Measurements from ENCODE around the gene RAB4A. TPM values are rescaled to one million over a fixed set of nuclear protein-coding genes. Genes with fewer than 3 reads are reported as not detected.

The RAB4A gene
- total RNA-seq, 1 donor from 2014 or later, result 47.1 TPM

- no peaks in the 10 kb centered on the region for H3K4me1 ChIP-seq
- no peak for DNase-seq
These were observed 31.8 kb downstream of the RAB4A start for GRCh38 chr1:229302740-229303139.

GRCh38 chr1:229303855-229304254 lies 32.9 kb downstream of the RAB4A start:
- H3K9me3 ChIP-seq, result no peaks in the 10 kb centered on the region
- ATAC-seq (no peak), DNase-seq (no peak)
- TF ChIP-seq CTCF (IDR thresholded peaks at IDR 0.05), result no peak
- H3K27me3 ChIP-seq, result no peaks in the 10 kb centered on the region
- no peaks in the 10 kb centered on the region for H3K4me1 ChIP-seq
- no peak overlapping the region for H3K27ac ChIP-seq
- intact Hi-C loops (cut with DNase I), result no loop called here
- H3K4me3 ChIP-seq, result no peak overlapping the region
- peaks cover 72% of the 10 kb centered on the region for H3K36me3 ChIP-seq

More at GRCh38 chr1:229302740-229303139, 31.8 kb downstream of the RAB4A start:
- Histone ChIP-seq H3K27ac (no peak overlapping the region), H3K9me3 (no peaks in the 10 kb centered on the region), H3K27me3 (no peaks in the 10 kb centered on the region), H3K36me3 (peaks cover 68% of the 10 kb centered on the region), H3K4me3 (no peak overlapping the region)
- intact Hi-C loops (cut with DNase I), result no loop called here
- ATAC-seq, result no peak
- no peak for TF ChIP-seq CTCF (IDR thresholded peaks at IDR 0.05)

- H3K27me3 ChIP-seq, result no peaks in the 10 kb centered on the region
- DNase-seq, result no peak
- no peak for ATAC-seq
- no peak for TF ChIP-seq CTCF (IDR thresholded peaks at IDR 0.05)
- peaks cover 60% of the 10 kb centered on the region for H3K36me3 ChIP-seq
- no peaks in the 10 kb centered on the region for H3K9me3 ChIP-seq
- no peak overlapping the region for H3K27ac ChIP-seq
- no peak overlapping the region for H3K4me3 ChIP-seq
- H3K4me1 ChIP-seq, result no peaks in the 10 kb centered on the region
- intact Hi-C loops (cut with DNase I), result no loop called here
These were observed 34.5 kb downstream of the RAB4A start for GRCh38 chr1:229305392-229305791.

GRCh38 chr1:229309074-229309473 lies 38.2 kb downstream of the RAB4A start:
- H3K4me1 ChIP-seq, result no peaks in the 10 kb centered on the region
- no peak for ATAC-seq
- H3K27ac ChIP-seq, result no peak overlapping the region
- no peaks in the 10 kb centered on the region for H3K27me3 ChIP-seq
- H3K4me3 ChIP-seq, result no peak overlapping the region
- no peaks in the 10 kb centered on the region for H3K9me3 ChIP-seq
- DNase-seq, result no peak
- H3K36me3 ChIP-seq, result peaks cover 42% of the 10 kb centered on the region
- no peak for TF ChIP-seq CTCF (IDR thresholded peaks at IDR 0.05)
- intact Hi-C loops (cut with DNase I), result no loop called here

GRCh38 chr1:229309684-229310083 lies 38.8 kb downstream of the RAB4A start:
- H3K27ac ChIP-seq, result no peak overlapping the region
- TF ChIP-seq CTCF (IDR thresholded peaks at IDR 0.05), result no peak
- no peak overlapping the region for H3K4me3 ChIP-seq
- H3K27me3 ChIP-seq, result no peaks in the 10 kb centered on the region
- DNase-seq (no peak), ATAC-seq (no peak)
- H3K9me3 ChIP-seq, result no peaks in the 10 kb centered on the region
- intact Hi-C loops (cut with DNase I), result no loop called here
- H3K36me3 ChIP-seq, result peaks cover 36% of the 10 kb centered on the region
- no peaks in the 10 kb centered on the region for H3K4me1 ChIP-seq

- peaks cover 30% of the 10 kb centered on the region for H3K36me3 ChIP-seq
- H3K27ac ChIP-seq, result no peak overlapping the region
- ATAC-seq (no peak), DNase-seq (no peak)
- no peaks in the 10 kb centered on the region for H3K9me3 ChIP-seq
- no peak for TF ChIP-seq CTCF (IDR thresholded peaks at IDR 0.05)
- no peak overlapping the region for H3K4me3 ChIP-seq
- intact Hi-C loops (cut with DNase I), result no loop called here
- no peaks in the 10 kb centered on the region for H3K27me3 ChIP-seq
- H3K4me1 ChIP-seq, result no peaks in the 10 kb centered on the region
These were observed 39.9 kb downstream of the RAB4A start for GRCh38 chr1:229310833-229311232.

Measured in upper lobe of right lung (tissue), 1 donor.